ENCODE data around the gene KDELR3.

Gene KDELR3

DNA sequence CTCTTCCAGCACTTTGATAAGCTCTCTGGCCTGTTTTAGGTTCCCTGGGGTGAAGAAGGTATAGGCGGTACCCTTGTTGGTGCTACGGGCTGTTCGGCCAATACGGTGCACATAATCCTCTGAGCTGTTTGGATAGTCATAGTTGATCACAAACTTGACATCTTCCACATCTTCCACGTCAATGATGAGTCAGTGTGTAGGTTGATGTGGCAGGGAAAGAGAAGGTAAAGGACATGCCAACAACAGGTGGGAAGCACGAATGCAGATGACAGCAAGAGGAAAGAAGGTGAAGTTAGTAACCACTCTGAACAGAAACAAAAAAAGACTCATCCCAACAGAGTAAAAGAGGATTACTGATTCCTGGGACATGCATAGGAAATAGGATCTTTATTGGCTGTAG lies 20.1 kb downstream of the KDELR3 start:
- ATAC-seq (replicated peaks) (no peak), DNase-seq (no peak)
- no peaks in the 10 kb centered on the region for H3K9me3 Mint-ChIP-seq
- peaks cover 9 to 33% of the 10 kb centered on the region in 2 donors for H3K4me1 Mint-ChIP-seq (ENCODE audit: low read depth in 2 of 2)
- H3K27ac Mint-ChIP-seq, result peak overlapping the region; percentile 46 to 74
- H3K4me3 Mint-ChIP-seq, result no peak overlapping the region
- H3K36me3 Mint-ChIP-seq (ENCODE audit: insufficient read depth), result peaks cover 97% of the 10 kb centered on the region
- H3K27me3 Mint-ChIP-seq, result no peaks in the 10 kb centered on the region

DNA sequence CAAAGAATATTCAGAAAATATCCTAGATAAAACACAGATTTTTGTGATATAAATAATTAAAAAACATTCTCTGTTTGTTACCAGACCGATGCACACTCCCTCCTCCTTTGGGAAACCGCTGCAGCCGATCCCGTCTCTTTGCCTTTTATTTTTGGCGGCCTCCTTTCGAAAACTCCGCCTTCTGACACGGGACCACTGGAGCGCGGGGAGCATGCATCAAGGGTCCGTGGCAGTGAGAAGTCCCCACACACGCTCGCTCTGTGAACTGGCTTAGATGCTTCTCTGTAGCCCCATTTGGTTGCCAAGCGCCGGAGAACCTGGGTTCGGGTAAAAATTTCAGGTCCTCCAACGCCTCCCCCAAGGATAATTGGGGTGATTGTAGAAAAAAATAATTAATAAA lies 21.2 kb downstream of the KDELR3 start:
- Mint-ChIP-seq H3K27me3 (no peaks in the 10 kb centered on the region), H3K27ac (peak overlapping the region; percentile 59 to 70), H3K4me1 (ENCODE audit: low read depth in 2 of 2) (peaks cover 9 to 33% of the 10 kb centered on the region in 2 donors), H3K9me3 (no peaks in the 10 kb centered on the region), H3K4me3 (no peak overlapping the region), H3K36me3 (ENCODE audit: insufficient read depth) (peaks cover 99% of the 10 kb centered on the region)
- DNase-seq, result no peak
- ATAC-seq (replicated peaks), result no peak

DNA sequence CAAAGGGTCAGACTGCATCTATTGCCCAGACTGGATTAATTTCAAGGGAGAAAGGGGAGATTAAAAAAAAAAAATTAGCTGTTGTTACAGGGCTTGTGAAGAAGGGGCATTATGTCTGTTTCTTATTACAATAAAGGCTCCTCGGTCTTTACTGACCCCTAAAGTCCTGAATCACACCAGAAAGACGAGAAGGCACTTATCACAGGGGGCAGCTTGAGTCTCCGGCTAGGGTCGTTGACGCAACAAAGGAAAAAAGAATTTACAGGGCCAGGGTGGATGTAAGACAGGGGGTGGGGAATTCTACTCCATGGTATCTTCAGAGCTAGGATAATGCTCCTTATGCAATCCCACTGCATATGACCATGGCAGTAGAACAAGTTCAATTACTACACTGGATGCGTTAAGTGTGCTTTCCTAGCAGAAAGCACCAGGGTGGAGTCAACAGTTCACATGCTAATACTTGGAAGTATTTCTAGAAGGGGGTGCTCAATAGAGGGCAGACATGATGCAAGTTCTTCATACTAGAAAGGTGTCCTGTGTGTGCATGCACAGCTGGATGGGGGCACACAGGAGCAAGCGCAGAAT lies 21.8 kb downstream of the KDELR3 start:
- no peaks in the 10 kb centered on the region for H3K9me3 Mint-ChIP-seq
- no peaks in the 10 kb centered on the region for H3K27me3 Mint-ChIP-seq
- peaks cover 7 to 35% of the 10 kb centered on the region in 2 donors for H3K4me1 Mint-ChIP-seq (ENCODE audit: low read depth in 2 of 2)
- H3K36me3 Mint-ChIP-seq (ENCODE audit: insufficient read depth), result peaks cover 99% of the 10 kb centered on the region
- no peak for ATAC-seq (replicated peaks)
- peak overlapping the region; percentile 59 to 70 for H3K27ac Mint-ChIP-seq
- H3K4me3 Mint-ChIP-seq, result no peak overlapping the region
- no peak for DNase-seq

DNA sequence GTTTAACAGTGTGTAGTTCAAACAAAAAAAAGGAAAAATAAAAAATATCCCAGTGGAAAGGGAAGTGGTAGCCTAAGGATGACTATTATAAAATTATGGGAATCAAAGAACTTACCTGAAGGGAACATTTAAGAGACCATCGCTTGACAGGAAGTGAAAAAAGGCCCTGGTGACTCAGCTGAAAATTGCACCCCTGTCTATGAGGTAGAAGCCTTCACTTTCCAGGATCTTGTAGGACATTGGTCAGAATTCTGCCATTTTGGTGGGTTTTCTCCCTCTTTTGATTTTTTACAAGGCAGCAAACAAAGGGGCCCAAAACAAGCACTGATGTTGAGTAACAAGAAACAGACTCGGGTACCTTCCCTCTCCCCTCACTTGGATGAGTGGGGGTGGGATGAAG lies 22.6 kb downstream of the KDELR3 start:
- H3K4me1 Mint-ChIP-seq (ENCODE audit: low read depth in 2 of 2), result peaks cover 9 to 38% of the 10 kb centered on the region in 2 donors
- no peaks in the 10 kb centered on the region for H3K27me3 Mint-ChIP-seq
- no peak overlapping the region for H3K4me3 Mint-ChIP-seq
- H3K27ac Mint-ChIP-seq, result peak overlapping the region in 1 of 2 donors; percentile 59
- no peaks in the 10 kb centered on the region for H3K9me3 Mint-ChIP-seq
- DNase-seq (no peak), ATAC-seq (replicated peaks) (no peak)
- peaks cover 100% of the 10 kb centered on the region for H3K36me3 Mint-ChIP-seq (ENCODE audit: insufficient read depth)

DNA sequence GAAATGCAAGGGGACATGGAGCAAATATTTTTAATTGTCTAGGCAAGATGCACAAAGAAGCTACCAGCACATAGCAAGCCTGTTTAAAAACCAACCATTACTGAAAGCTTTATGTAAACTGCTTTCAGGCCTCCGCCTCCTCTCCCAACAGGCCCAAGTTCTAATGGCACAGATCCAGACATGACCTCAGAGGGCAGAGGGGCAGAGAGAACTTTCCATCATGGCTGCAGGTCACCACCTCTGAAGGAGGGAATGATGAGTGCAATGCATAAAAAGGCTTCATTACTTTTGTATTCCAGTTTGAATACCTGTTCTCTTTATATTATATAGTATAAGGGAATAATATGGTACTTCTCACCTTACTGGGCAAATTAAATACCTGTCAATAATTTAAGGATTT lies 23.0 kb downstream of the KDELR3 start:
- Mint-ChIP-seq H3K4me3 (no peak overlapping the region), H3K9me3 (no peaks in the 10 kb centered on the region), H3K27ac (peak overlapping the region in 1 of 2 donors; percentile 59), H3K4me1 (ENCODE audit: low read depth in 2 of 2) (peaks cover 9 to 38% of the 10 kb centered on the region in 2 donors), H3K36me3 (ENCODE audit: insufficient read depth) (peaks cover 100% of the 10 kb centered on the region), H3K27me3 (no peaks in the 10 kb centered on the region)
- ATAC-seq (replicated peaks) (no peak), DNase-seq (no peak)

DNA sequence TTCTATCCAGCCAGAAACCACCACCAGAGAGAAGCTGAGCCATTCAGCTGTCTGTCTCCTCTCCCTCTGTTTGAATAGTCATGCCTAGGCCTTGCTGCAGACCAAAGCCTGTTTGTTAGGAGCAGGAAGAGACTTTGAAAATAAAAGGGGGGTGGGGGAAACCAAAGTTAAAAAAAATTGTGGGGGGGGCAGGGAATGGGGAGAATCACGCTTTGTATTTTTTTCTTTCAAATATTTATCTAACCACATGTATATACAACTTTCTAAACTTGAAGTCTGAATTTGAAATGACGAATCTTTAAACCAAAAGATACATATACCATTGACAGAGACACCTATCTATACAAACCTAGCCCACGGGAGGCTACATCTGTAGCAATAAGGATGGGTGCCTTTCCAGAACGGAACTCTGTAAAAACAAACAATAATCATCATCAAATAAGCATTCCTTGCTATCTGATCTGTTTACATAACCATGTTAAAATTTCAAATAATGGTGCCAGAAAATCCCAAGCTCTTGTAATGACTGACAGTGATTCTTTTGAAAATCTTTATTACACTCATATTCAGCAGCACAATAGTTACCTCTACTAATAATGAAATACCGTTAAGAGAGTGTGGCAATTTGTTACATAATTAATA lies 23.9 kb downstream of the KDELR3 start:
- no peak overlapping the region for H3K4me3 Mint-ChIP-seq
- H3K9me3 Mint-ChIP-seq, result no peaks in the 10 kb centered on the region
- ATAC-seq (replicated peaks) (no peak), DNase-seq (no peak)
- no peaks in the 10 kb centered on the region for H3K27me3 Mint-ChIP-seq
- H3K4me1 Mint-ChIP-seq (ENCODE audit: low read depth in 2 of 2), result peaks cover 9 to 34% of the 10 kb centered on the region in 2 donors
- H3K27ac Mint-ChIP-seq, result no peak overlapping the region
- peaks cover 100% of the 10 kb centered on the region for H3K36me3 Mint-ChIP-seq (ENCODE audit: insufficient read depth)

- Mint-ChIP-seq H3K9me3 (no peaks in the 10 kb centered on the region), H3K27ac (peak overlapping the region in 1 of 2 donors; percentile 20), H3K36me3 (ENCODE audit: insufficient read depth) (peaks cover 100% of the 10 kb centered on the region), H3K4me3 (no peak overlapping the region), H3K4me1 (ENCODE audit: low read depth in 2 of 2) (peaks cover 12 to 41% of the 10 kb centered on the region in 2 donors), H3K27me3 (no peaks in the 10 kb centered on the region)
- ATAC-seq (replicated peaks) (peak; percentile 61), DNase-seq (no peak)
These were observed 26.6 kb downstream of the KDELR3 start for GRCh38 chr22:38494498-38494897.

- DNase-seq (no peak), ATAC-seq (replicated peaks) (no peak)
- Mint-ChIP-seq H3K27me3 (no peaks in the 10 kb centered on the region), H3K27ac (peak overlapping the region; percentile 20 to 49), H3K36me3 (ENCODE audit: insufficient read depth) (peaks cover 100% of the 10 kb centered on the region), H3K9me3 (no peaks in the 10 kb centered on the region), H3K4me3 (no peak overlapping the region), H3K4me1 (ENCODE audit: low read depth in 2 of 2) (peaks cover 12 to 39% of the 10 kb centered on the region in 2 donors)
These were observed 27.0 kb downstream of the KDELR3 start for GRCh38 chr22:38494939-38495338.

- no peak for ATAC-seq (replicated peaks)
- H3K27ac Mint-ChIP-seq, result peak overlapping the region in 1 of 2 donors; percentile 90
These were observed 30.0 kb downstream of the KDELR3 start for GRCh38 chr22:38497869-38498268.

DNA sequence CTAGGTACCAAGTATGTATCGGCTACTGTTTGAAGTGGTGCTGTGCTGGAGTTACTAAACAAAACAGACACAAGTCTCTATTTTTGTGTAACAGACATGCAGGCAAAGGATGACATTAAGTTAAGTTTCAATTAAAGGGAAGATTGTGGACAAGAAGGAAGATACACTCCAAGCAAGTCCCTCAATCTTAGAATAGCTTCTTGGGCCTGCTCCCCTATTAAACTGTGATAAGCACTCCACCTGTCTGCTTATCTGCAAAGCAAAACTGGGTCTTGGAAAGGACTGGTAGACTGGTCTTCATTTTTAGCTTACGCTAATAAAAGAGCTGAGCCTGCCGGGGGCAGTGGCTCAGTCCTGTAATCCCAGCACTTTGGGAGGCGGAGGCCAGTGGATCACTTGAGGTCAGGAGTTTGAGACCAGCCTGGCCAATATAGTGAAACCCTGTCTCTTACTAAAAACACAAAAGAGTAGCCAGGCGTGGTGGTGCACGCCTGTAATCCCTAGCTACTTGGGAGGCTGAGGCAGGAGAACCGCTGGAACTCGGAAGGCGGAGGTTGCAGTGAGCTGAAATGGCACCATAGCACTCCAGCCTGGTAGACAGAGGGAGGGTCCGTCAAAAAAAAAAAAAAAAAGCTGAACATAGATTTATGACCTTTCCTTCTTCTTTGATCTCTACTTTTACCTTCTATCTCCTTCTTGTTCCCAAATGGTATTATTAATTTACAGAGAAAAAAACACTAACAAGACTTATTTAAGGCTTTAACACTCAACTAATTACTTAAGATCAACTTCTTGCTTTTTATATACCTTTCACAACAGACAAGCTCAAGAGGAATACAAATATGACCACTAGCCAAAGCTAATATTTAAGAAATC lies 34.1 kb downstream of the KDELR3 start:
- peak overlapping the region; percentile 55 to 100 for H3K27ac Mint-ChIP-seq
- DNase-seq (no peak), ATAC-seq (replicated peaks) (no peak)
- H3K36me3 Mint-ChIP-seq (ENCODE audit: insufficient read depth), result peaks cover 94% of the 10 kb centered on the region
- H3K27me3 Mint-ChIP-seq, result no peaks in the 10 kb centered on the region
- H3K9me3 Mint-ChIP-seq, result no peaks in the 10 kb centered on the region
- peaks cover 51 to 66% of the 10 kb centered on the region in 2 donors for H3K4me1 Mint-ChIP-seq (ENCODE audit: low read depth in 2 of 2)
- peak overlapping the region; percentile 99 to 100 for H3K4me3 Mint-ChIP-seq

More at GRCh38 chr22:38497869-38498268, 30.0 kb downstream of the KDELR3 start:
- Mint-ChIP-seq H3K27me3 (no peaks in the 10 kb centered on the region), H3K36me3 (ENCODE audit: insufficient read depth) (peaks cover 97% of the 10 kb centered on the region), H3K9me3 (no peaks in the 10 kb centered on the region), H3K4me3 (no peak overlapping the region), H3K4me1 (ENCODE audit: low read depth in 2 of 2) (peaks cover 33 to 60% of the 10 kb centered on the region in 2 donors)
- no peak for DNase-seq

DNA sequence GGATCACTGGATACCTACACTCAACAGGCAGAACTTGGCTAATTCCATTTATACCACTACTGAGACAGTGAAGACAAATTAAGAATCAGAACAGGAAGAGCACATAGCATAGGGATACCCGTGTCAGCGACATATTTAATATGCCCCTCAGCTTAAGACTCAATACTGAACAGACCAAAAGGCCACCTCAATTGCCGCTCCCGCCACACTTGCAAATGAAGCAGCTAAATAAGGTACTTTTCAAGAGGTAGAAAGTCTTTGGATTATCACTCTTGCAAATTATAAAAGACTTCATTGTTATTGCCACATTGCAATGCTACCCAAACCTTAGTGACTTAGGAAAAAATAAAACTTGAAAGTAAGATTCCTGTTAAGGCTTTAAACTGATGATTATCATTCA lies 35.1 kb downstream of the KDELR3 start:
- Mint-ChIP-seq H3K4me1 (ENCODE audit: low read depth in 2 of 2) (peaks cover 56 to 63% of the 10 kb centered on the region in 2 donors), H3K27me3 (no peaks in the 10 kb centered on the region), H3K36me3 (ENCODE audit: insufficient read depth) (peaks cover 90% of the 10 kb centered on the region), H3K9me3 (peaks cover under 1% of the 10 kb centered on the region in 2 donors), H3K27ac (peak overlapping the region; percentile 100), H3K4me3 (peak overlapping the region; percentile 99 to 100)
- DNase-seq, result no peak
- no peak for ATAC-seq (replicated peaks)

DNA sequence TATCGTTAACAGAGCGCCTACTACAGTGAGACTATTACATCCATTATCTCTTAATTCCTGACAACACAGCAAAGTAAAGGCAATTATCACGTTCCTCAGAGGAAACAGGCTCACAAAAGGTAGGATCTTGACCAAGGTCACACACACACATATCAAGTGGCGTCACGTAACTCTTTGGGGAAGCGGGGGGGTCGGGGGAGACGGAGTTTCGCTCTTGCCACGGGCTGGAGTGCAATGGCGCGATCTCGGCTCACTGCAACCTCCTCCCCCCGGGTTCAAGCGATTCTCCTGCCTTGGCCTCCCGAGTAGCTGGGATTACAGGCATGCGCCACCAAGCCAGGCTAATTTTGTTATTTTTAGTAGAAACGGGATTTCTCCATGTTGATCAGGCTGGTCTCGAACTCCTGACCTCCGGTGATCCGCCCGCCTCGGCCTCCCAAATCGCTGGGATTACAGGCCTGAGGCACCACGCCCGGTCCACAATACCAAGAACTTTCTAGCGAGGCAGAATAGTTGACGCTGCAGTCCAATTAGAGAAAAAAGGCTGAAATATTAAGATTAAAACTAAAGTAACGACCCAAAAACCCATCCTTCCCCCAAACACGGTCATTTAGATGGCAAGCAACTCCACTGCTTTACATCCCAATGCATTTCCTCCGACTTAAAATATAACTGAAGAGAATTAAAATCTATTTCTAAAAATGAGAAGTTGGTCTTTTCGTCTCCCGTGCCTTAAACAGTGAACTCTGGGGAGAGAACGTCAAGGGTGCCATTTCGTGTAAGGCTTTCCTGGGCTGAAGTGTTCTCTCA lies 37.0 kb downstream of the KDELR3 start:
- H3K4me3 Mint-ChIP-seq, result peak overlapping the region; percentile 99 to 100
- ATAC-seq (replicated peaks) (no peak), DNase-seq (peak; percentile 33 to 47 (median 44))
- no peaks in the 10 kb centered on the region for H3K27me3 Mint-ChIP-seq
- H3K4me1 Mint-ChIP-seq (ENCODE audit: low read depth in 2 of 2), result peaks cover 53 to 56% of the 10 kb centered on the region in 2 donors
- peak overlapping the region; percentile 100 for H3K27ac Mint-ChIP-seq
- peaks cover 70% of the 10 kb centered on the region for H3K36me3 Mint-ChIP-seq (ENCODE audit: insufficient read depth)
- peaks cover 2 to 7% of the 10 kb centered on the region in 2 donors for H3K9me3 Mint-ChIP-seq

Measured in effector memory CD8-positive, alpha-beta T cell (primary cell).